PC-9 (cell line): ENCODE measurements around the gene MESP1.

Experiments used
- EZH2 ChIP-seq: fragments of 200-600 bp; sonication (generic); IDR thresholded peaks from 2 replicates; pipeline ENCODE4 v1.8.0; 2017; ENCODE audit warnings: antibody characterized with exemption, low read depth
- TF ChIP-seq, protein P1 (sequence below): fragments of 200-600 bp; sonication (generic); conservative IDR thresholded peaks from 2 replicates; pipeline ENCODE4 v1.6.1; 2017; ENCODE audit warnings: mixed run types, antibody characterized with exemption, mild to moderate bottlenecking, moderate library complexity

DNA sequence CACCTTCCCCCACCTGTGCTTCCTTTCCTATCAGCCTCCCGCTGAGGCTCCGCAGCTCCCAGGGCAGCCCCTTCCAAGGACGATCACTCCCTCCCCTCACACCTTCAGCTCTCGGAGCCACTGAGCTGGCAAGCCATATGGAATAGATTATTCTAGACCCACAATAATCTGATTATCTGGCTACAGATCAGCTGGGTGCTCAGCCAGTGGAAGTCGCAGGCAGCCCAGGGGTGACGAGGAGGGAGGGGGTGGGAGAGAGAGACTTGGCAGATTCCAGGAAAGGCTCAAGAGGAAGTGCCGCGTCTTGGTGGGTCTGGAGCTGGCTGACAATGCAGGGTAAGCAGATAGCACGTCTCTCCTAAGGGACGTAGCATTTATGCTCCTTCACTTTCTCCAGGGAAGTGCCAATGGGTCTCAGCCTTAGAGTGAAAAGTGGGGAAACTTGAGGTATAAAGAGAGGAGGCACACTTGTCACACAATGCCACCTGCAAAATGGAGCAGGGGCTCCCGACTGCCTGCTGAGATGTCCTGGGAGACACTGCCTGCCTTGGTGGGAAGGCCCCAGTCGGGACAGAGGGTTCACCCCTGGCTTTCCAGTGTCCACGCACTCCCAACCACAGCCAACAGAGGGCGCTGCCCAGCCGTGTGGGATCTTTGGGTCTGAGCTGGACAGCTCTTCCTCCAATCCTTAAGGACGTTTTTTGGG is 9.4 kb upstream of the MESP1 start:
- TF ChIP-seq, protein P1, sequence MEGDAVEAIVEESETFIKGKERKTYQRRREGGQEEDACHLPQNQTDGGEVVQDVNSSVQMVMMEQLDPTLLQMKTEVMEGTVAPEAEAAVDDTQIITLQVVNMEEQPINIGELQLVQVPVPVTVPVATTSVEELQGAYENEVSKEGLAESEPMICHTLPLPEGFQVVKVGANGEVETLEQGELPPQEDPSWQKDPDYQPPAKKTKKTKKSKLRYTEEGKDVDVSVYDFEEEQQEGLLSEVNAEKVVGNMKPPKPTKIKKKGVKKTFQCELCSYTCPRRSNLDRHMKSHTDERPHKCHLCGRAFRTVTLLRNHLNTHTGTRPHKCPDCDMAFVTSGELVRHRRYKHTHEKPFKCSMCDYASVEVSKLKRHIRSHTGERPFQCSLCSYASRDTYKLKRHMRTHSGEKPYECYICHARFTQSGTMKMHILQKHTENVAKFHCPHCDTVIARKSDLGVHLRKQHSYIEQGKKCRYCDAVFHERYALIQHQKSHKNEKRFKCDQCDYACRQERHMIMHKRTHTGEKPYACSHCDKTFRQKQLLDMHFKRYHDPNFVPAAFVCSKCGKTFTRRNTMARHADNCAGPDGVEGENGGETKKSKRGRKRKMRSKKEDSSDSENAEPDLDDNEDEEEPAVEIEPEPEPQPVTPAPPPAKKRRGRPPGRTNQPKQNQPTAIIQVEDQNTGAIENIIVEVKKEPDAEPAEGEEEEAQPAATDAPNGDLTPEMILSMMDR: peak; percentile 93
- no peak for TF ChIP-seq EZH2
